Spleen (tissue), 7 donors: ENCODE data around the gene RNF150.
"Not testable (repeated sequence)": the region's sequence is repeated elsewhere in the genome, so short reads cannot be mapped to it uniquely, and the experiment has no call there.

Experiments used
- POLR2A ChIP-seq, 3 donors: fragments of 450-650 bp; IDR thresholded peaks; one replicate each; pipeline ENCODE4 v1.5.1; 2017; ENCODE audit warnings: antibody characterized with exemption in 3 of 3, mild to moderate bottlenecking in 1 of 3
- POLR2AphosphoS5 ChIP-seq, 3 donors: sonication (generic); formaldehyde crosslinking; IDR thresholded peaks; one replicate each; pipeline ENCODE4 v1.5.1; 2017; ENCODE audit warnings: antibody characterized with exemption in 3 of 3
- TF ChIP-seq, protein P1 (sequence below), 11 experiments: fragments of 200-600 bp in 7 of 11; fragments of 450-650 bp in 4 of 11; sonication (generic) in 4 of 11; IDR thresholded peaks in 8 of 11; conservative IDR thresholded peaks in 3 of 11; 1 replicate in 7 of 11; 2 replicates in 4 of 11; pipeline versions ENCODE4 v1.4.0 to v1.8.0; 2016 to 2021; ENCODE audit warnings: antibody characterized with exemption in 11 of 11, inconsistent platforms in 4 of 11, mild to moderate bottlenecking in 1 of 11
- donor health status: DM: no; HTN: no; CAD: no; lungs with moderate emphysema.
- donor health status: DM: no; HTN: no; CAD: no.
- donor health status: DM: no; HTN: no; CAD: no.

DNA sequence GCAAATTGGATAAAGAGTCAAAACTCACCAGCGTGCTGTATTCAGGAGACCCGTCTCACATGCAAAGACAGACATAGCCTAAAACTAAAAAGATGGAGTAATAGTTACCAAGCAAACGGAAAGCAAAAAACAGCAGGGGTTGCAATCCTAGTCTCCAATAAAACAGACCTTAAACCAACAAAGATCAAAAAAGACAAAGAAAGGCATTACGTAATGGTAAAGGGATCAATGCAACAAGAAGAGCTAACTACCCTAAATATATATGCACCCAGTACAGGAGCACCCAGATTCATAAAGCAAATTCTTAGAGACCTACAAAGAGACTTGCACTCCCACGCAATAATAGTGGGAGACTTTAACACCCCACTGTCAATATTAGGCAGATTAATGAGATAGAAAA, 31.7 kb upstream of the RNF150 start:
- TF ChIP-seq POLR2AphosphoS5, POLR2A (IDR thresholded peaks at IDR 0.05): not testable (repeated sequence)
- TF ChIP-seq, protein P1, sequence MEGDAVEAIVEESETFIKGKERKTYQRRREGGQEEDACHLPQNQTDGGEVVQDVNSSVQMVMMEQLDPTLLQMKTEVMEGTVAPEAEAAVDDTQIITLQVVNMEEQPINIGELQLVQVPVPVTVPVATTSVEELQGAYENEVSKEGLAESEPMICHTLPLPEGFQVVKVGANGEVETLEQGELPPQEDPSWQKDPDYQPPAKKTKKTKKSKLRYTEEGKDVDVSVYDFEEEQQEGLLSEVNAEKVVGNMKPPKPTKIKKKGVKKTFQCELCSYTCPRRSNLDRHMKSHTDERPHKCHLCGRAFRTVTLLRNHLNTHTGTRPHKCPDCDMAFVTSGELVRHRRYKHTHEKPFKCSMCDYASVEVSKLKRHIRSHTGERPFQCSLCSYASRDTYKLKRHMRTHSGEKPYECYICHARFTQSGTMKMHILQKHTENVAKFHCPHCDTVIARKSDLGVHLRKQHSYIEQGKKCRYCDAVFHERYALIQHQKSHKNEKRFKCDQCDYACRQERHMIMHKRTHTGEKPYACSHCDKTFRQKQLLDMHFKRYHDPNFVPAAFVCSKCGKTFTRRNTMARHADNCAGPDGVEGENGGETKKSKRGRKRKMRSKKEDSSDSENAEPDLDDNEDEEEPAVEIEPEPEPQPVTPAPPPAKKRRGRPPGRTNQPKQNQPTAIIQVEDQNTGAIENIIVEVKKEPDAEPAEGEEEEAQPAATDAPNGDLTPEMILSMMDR (IDR thresholded peaks at IDR 0.05 in 8 of 11, conservative IDR thresholded peaks at IDR 0.05 in 3 of 11), result not testable (repeated sequence)
